GM18498 (cell line): Measurements from ENCODE around the gene PDE5A.
"Not testable (repeated sequence)": the region's sequence is repeated elsewhere in the genome, so short reads cannot be mapped to it uniquely, and the experiment has no call there.

Experiments
- ATAC-seq: cut with Tn5 transposase; IDR thresholded peaks from one replicate; pipeline ENCODE4 v1.9.1; 2021; ENCODE audit warnings: mild to moderate bottlenecking, moderate library complexity; ENCODE audit not compliant: unreplicated experiment

Gene PDE5A

DNA sequence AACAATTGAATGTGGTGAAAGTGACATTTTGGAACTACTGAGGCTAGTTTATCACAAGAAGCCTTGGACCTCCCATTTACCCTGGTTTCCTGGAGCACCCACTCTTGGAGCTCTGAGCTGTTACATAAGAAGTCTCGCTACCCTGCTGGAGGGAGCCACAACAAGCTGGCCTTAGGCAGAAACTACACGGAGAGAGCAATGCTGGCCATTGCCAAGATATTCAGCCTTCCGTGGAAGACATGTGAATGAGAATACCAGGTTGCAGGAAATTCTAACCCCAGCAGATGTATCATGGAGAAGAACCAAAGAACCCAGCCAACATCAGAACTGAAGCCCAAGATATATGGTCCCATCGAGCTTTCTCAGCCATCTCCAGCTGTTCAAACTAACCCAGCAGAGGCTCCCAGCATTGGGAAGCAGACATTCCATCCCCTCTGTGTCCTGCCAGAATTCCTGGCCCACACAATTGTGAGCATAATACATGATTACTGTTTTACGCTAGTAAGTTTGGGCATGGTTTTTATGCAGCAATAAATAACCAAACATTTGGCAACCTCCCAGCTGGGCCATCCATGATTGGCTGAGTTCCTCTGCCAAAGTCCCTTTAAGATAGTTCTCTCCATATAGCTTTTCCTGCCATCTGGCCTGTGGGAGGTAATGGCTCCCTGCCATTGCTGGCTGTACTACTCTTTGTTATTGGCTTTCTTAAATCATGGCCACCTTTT, 17.9 kb upstream of the PDE5A start:
- ATAC-seq = no peak

DNA sequence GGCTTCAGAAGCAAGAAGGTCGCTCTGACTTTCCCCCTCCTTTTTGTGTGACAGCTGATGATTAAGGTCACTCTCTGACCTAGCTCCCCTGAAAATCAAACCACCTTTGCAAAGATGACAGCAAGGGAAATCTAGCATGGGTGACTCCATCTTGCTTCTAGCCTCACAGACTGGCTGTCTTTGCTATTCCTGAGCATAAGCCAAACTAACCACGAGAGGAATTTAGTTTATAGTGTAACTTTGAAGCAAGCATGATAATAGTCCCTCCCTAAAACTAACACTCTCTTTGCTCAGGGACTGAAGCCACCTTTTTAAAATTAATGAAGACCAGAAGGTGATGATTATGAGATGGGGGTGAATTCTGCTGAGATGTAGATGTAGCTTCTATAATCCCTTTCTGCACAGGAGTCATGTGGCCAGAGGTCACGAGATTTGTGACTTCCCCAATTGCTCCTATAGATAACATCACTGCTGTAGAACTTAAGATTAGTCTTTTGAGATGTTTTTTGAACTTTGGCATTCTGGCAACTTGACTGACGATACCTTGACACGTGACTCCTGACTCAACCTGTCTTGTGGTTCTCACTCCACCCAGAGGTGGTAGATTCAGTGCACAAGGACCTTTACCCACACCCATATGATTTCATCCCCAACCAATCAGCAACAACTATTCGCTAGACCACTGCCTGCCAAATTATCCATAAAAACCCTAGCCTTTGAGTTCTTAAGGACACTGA, 14.9 kb upstream of the PDE5A start:
- ATAC-seq = no peak

DNA sequence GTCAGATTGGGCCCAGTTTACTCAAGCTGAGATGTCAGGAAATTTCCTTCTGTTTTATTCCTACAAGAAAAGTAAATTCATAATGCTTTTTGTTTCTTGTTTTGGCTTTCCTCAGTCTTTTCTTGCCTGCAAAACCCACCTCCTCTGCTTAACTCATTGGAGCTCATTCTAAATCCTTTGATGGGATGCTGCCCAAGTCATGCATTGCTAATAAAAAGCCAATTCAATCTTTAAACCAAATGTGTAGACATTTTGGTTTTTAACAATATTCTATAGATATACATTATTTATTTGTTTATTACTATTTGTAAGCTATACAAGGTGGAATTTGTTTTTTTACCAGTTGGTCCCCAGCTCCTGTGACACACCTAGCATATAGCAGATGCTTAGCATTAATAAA, 13.2 kb upstream of the PDE5A start:
- no peak for ATAC-seq

DNA sequence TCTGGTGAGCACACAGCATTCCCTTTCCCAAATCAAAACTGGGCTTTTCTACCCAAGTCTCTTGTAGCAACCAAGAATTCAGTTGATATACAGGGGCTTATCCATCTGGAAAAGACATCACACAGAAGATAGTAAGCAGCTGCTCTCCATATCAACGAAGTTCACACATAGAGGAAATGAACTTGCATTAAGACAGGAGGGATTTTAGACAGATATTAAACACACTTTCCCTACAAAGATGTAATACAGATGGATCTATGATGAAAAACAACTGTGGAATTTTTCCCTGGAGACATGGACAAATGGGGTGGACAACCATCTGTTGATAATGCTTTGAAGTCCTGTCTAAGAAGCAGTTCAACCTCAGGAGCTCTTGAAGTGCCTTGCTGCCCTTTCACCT, 9.8 kb upstream of the PDE5A start:
- no peak for ATAC-seq

DNA sequence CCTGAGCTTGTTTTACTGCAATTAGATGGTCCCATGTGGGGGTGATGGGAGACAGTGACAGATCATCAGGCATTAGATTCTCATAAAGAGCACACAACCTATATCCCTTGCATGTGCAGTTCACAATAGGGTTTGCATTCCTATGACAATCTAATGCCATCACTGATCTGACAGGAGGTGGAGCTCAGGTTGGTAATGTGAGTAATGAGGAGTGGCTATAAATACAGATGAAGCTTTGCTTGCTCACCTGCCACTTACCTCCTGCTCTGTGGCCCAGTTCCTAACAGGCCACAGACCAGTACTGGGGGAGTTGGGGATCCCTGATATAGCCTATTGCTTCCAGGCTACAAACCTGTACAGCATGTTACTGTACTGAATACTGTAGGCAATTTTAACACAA, 8.2 kb upstream of the PDE5A start:
- not testable (repeated sequence) for ATAC-seq

DNA sequence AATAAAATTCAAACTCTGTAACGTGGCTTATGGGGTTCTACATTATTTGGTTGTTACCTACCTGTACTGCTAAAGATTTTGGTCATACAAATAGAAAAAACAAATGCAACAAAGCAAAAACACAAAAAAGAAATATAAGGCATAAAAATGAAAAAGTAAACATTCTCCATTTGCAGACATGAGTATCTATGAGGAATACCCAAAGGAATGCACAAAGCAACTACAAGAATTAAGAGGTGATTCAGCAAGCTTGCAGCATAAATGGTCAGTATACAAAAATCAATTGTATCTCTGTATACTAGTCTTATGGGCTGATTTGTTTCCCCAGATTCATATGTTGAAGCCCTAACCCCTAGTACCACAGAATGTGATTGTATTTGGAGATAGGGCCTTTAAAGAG, 3.6 kb upstream of the PDE5A start:
- ATAC-seq = no peak

DNA sequence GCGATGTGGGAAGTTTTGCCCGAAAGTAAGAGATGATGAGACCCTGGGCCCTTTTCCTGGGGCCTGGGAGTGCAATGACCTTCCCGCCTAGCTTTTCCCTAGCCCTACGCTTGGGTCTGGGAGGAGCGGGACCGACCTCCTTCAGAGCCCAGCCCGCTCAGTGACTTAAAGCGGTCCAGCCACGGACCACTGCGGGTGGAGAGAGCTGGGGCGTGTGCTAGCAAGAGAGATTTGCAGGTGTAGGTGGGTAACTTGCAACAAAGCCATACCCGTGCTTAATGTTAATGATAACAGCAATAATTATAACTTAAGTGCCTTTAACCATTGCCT, 503 bp upstream of the PDE5A start:
- ATAC-seq = peak; percentile 34

DNA sequence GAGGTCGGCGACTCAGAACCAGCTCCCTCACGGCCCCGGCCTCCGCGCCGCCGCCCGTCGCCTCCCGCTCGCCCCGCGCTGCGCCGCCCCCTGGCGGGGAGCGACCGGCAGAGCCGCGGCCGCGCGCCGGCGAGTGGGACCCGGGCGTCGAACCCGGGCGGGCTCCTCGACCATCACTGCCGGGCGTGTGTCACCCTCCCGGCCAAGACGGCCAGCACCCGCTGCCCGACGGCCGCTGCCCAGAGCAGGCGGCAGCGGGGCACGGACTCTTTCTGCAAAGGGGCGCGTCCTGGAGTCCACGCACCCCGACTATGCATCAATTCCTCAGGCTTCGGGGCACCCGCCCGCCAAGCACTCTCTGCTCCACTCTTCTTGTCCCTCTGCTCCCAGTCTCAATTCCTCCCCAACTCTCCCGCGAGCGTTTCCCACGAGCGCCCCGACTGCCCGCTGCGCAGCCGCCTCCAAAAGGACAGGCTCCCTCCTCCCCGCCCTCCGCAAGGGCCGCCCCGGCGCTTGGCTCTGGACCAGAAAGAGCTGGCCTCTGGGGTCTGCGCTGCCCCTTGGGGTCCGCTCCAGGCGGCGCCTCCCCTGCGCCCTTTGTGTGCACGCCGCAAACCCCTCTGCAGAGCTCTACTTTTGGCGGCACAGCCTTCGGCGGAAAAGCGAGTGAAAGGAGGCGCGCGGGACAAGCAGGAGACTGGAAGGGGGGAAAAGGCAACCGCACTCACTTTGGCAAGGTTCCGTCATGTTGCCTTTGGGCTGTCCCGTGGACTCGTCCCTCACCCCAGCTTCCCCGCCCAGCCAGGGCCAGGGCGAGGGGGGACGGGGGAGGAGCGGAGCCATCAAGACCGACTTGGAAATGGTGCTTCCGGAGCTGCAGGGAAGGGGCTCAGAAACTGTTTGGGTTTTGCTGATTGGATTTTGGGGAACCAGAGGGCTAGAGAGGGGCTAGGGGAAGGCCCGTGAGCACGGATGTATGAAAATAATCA, 1.0 kb downstream of the PDE5A start:
- ATAC-seq = peak; percentile 67

DNA sequence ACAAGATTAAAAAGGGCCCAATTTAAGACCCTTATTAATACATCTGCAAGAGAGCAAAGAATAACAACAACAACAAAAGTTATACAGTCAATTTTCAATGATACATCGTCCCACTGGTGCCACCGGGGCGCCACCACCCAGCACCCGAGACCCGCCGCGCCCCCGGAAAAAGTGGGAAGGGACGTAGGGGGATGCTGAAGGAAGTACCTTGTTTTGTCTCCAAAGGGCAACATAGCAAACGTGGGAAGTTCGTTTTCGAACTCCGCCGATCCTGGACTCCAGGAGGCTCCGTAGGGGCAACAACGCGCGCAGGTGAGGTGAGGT, 1.7 kb downstream of the PDE5A start:
- no peak for ATAC-seq

DNA sequence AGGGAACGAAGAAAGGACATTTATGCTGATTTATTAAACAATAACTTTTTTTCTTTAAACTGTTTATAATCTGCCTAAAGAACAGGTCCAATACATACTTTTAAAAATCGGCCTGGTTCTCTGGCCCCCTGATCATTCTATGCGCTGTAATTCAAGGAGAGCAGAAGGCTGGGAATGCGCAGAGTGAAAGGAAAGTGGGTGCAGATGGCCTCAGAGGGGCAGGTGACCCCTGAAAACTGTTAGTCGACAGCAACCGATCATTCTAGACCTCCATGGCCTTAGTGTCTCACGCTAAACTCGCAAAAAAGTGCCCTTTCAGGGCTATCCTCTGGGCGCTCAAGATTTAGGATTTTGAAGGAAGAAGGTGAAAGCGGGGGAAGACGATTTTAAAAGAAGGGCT, 2.2 kb downstream of the PDE5A start:
- no peak for ATAC-seq

DNA sequence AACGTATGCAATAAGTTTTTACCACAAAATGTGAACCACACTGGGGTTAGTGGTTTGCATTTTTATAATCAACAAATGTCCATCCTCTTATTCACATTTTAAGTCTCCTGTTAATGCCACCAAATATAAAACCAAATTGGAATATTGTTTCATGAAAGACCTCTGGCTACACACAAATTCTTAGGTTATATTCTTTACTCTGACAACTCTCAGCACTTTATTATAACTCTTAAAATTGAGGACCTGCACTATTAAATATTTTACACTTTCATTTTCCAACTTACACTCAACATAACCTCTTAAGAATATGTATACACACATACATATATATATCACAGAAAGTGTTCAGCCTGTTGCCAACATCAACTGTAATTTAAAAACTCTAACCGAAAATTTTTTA, 2.8 kb downstream of the PDE5A start:
- no peak for ATAC-seq

DNA sequence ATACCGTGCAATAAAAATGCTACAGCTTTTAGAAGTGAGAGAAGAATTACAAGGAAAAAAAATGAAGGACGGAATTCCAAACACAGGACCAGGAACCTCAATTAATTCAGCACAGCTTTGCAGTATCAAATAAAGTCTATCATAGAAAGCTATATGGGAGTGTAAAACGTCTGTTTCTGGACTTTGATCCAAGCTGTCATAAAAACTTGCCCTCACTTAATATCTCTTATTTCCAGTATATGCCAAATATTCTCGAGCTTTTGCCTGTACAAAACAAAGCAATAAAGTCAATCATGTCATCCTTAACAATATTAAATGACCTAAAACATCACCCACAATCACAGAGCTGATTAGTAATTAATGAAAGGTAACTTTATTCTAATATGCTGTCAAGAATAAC, 4.2 kb downstream of the PDE5A start:
- ATAC-seq = no peak

DNA sequence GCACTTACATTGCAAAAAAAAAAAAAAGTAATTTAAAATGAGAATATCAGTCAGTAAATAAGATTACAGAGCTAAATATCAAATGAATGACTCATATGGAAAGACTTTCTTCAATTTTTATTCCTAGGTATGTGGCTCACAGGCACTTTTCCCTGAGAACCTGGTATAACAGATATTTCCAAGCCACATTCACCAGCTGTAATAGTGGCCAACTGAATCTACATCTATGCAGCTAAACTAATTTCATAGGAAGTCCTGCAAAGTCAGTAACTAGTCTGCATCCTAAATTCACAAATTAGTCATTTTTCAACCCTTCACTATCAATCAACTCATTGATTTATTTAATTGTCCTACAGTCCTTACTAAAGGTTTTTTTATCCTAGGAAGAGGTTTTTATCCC, 5.6 kb downstream of the PDE5A start:
- ATAC-seq = no peak

DNA sequence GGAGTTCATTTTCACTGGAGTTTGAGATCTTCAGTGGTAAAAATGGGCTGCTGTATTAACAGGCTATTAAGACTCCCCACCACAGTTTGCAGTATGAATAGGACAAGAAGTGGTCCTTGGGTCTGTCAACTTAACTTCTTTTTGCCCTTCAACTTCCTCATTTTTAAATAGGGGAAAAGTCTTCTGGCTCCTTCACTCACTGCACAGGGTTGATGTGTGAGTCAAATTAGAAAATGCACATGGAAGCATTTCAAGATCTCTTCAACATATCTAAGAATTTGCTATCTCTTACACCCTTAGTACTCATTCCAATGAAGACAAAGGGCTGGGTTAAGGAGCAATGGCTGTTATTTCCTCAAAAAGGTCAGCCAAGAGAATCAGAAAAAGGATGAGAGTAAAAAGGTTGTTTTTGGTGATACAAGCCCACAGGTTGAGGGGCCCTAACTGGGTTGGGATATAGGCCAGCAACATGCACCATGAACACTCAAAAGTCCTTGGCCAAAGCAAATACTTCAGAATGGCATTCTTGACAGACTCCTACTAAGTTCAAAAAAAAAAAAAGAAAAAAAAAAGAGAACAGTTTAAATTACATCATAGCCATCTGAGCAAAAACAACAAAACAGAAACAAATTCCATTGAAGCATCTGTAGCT, 13.4 kb downstream of the PDE5A start:
- no peak for ATAC-seq

DNA sequence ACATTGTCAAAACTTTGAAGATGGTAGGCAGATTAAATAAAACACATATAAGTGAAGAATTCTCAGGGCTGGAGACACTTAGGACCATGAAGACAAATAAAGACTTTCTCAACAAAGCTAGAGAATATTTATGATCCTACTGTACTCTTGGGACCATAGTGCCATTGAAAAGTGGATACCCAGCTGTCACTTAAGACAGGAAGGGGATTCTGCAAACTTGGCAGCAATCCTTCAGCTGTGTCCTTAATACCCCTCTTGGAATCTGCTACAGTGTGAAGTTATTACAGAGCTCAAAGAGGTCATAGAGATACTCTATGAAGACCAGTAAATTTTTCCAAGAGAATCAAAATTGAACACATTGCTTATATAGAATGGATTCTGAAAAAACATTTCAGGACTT, 24.3 kb downstream of the PDE5A start:
- no peak for ATAC-seq

DNA sequence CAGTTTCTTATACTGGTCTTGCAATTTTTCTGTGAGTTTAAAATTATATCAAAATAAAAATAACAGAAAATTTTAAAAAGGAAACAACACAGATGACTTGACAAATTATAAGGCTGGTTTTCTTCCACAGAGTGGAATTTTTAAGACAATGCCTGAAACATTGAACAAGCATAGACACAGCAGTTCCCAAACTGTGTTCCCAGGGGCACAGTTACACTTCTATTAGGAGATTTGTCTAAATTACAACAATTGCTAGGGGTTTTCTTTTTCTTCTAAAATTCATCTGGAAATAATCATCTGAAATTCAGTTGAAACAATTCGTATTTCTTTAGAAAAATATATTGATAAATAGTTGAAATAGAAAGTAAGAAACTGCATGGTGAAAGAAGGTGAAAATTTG, 26.2 kb downstream of the PDE5A start:
- no peak for ATAC-seq

DNA sequence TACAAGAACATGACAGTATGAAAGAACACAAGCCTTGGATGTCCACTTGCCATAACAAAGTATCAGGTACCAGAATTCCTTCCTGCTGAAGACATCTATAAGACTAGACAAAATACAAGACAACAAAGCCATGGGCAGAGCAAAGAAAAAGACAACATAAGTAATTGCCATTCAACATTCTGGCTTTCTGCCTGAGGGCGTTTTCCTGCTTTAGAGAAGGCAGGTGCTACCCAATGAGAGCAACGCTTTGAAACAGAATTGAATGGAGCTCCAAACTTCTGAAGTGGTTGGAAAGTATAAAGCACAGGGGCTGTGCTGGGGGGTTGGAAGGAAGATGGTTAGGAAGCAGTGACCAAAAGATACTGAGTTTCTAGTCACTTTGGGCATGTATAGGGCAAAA, 30.1 kb downstream of the PDE5A start:
- no peak for ATAC-seq

DNA sequence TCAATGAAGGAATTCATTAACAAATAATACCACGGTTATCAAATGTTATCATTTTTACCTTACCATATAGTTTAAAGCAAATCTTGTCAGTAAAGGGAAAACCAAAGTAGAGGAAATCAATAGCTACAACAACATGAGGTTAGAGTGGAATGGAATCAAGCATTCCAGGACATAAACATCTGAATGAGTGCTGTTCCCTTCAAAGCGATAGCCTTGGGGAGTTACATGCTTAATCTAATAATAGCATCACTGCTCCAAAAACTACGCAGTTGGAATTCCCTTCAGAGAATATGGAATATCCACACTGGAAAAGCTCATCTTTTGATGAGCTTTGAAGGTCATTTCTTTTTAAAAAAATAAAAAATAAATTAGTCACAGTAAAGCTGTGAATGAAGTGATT, 31.2 kb downstream of the PDE5A start:
- no peak for ATAC-seq

DNA sequence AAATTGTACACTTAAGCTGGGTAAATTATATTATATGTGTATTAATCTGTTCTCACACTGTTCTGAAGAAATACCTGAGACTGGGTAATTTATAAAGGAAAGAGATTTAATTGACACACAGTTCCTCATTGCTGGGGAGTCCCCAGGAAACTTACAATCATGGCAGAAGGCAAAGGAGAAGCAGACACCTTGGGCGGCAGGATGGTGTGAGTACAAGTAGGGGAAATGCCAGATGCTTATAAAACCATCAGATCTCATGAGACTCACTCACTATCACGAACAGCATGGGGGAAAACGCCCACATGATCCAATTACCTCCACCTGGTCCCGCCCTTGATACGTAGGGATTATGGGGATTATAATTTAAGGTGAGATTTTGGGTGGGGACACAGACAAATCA, 34.9 kb downstream of the PDE5A start:
- no peak for ATAC-seq

DNA sequence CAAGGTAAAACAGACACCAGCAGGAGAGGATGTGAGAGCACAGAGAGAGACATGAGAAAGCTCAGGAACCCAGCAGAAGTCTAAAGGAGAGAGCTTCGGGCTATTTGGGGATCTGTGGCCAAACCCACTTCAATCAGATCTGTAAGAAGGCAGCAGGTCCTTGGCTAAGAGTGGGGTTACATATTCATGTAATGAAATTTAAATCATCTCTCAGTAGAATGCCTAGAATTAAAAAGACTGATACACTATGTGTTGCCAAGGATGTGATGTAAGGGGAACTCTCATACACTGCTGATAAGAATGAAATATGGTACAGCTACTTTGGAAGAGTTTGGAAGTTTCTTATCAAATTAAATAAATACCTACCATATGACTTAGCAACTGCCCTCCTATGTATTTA, 35.8 kb downstream of the PDE5A start:
- no peak for ATAC-seq

DNA sequence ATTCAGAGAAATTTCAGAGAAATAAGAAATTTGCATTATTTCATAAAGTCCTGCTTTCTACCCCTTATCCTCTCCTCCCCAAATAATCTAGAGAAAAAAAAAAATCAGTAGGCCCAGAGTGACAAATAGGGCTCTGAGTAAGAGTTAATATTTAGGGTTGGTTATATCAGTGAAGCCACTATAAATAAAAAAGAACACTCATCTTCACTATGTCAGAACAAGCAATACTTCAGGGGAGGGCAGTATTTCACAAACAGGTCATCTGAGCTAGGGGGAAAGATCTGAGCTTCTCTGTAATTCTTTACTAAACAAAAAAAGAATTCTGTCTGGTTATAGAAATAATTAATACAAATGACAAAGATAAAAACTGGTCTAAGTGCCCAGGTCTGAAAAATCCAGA, 39.4 kb downstream of the PDE5A start:
- no peak for ATAC-seq
